T-helper 2 cell (primary cell): ENCODE measurements around the gene TPCN2.

Experiments
- DNase-seq, 5 experiments: peaks; one replicate each; pipeline versions ENCODE4 v3.0.0 to v3.0.0-alpha.2; 2012 to 2022

TPCN2 gene

DNA sequence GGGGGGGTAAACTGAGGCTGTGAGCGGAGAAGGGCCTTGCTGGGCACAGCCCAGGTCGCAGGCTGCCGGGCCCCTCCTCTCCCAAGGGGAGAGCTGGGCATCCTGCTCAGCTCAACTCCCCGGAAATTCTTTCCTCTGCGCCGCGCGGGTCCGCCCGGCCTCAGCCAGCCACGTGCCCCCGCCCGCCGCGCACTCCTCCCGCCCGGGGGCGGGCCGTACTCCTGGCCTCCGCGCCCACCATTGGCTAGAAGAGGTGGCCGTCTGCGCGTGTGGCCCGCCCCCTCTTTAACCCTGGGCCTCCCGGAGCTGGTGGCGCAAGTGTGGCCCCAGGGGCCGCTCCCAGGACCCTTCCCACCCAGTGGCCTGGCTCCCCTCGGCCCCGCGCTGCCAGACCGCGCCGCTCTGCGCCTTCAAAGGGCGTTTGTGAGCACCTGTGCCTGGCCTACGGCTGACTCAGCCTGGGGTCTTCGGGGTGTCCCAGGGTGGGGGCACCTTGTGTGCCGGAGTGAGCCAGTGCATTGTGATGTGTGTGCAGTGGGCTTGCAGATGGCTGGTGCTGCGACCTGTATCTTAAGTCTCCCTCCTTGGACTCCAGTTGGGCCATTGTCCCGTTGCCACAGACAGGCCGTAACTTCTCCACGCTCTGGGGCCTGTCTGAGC is 37.6 kb upstream of the TPCN2 start:
- DNase-seq: peak in 3 of 5 experiments; percentile 27 to 67 (median 33)

DNA sequence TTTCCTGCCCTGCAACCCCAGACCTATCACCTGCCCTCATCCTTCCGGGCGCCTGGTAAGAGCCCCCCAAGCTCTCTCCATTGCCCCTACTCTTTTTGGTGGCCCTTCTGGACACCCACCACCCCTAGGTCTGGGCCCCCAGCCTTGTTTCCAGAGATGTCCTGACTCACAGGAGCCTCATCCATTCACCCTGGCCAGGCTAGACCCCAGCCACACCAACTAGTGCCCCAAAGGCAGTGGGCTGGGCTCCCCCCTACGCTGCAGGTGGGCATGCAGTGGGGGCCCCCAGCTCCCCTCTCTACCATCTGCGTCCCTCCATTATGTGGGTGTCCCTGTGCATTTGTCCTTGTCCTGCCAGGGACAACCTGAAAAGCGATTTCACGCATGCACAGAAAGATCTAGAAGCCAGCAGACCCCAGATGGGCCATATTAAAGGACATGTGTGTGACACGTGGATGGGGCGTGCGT is 37.1 kb upstream of the TPCN2 start:
- DNase-seq: no peak

DNA sequence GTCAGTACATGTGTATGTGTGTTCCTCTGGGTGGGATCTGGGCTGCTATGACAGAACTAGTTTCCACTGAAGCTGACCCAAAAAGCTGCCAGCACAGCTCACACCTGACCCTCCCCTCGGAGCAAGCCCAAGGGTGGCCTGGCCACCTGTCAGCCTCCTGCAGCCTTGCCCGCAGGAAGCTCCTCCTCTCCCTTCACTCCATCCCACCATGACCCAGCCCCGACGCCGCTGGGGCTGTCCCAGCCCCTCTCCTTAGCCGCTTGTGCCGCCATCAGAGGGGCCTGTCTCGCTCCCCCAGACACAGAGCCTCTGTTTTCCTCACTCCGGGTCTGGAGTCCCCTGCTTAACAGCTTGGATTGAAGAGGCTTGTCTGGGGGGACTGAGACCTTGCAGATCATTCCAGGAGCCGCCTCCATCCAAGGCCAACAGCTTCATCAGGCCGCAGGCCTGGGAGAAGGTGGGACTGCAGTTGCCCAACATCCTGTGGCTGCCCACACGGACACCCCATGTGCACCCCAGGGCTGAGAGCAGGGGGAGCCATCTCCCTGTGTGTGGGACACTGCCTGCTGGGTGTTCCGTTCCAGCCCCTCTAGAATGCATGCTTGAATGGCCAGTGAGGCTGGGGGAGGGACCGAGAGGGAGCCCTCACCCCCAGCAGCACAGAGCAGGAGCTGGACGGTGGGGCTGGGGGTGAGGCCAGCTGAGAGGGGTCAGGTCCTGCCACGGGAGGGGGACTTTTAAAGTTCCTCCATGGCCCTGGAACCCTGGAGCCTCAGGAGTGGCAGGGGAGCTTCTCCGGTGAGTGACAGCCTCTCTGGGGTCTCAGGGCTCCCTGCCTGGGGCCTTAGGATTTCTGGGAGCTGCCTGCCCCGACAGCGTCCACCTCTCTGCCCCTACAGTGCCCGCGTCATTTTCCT is 36.4 kb upstream of the TPCN2 start:
- DNase-seq: no peak

DNA sequence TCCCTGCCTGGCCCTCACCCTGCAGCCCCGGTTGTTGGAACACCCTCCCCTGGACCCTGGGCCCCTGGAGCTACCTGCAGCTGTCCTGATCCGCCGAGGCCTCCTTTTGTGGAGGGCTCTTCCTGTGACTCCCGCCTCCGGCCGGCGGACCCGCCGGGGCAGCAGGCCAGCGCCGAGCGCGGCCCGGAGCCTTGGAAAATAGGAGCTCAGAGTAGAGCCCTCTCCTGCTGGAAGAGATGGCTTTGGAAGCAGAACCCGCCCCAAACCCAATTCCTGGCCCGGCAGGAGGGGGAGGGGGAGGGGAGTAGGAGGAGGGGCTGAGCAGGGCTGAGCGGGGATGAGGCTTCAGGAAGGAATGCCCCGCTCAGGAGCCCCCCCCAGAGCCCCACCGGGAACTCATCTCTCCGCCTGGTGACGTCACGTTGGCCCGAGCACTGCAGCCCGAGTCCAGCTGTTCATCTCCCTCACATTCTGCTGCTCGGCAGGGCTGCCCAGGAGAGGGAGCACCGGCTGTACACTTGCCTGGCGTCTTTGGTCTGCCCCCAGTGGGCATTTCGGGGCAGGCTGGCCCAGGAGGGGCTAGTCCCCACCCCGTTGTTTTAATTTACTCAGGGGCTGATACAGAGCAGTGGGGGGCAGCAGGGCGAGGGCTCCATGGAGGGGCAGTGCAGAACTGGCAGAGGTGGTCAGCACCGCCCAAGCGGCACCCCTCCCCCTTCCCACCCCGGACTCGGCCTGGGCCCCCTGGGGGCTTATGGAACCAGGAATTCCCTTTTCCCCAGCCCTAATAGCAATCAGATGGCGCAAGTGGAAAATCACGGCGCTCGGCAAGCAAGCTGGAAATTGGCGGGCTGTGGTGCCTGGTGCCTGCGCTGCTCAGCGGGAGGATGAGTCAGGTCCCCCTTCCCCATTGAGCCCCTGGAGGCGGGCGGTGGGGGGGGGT is 35.5 kb upstream of the TPCN2 start, which contains the start of gene MRGPRF:
Gene MRGPRF, minus strand, starts transcription at position 238 of the 943 bp plus-strand sequence. CDS start 3,345 bp downstream, outside the sequence.
- peak in 1 of 5 experiments; percentile 13 for DNase-seq

GRCh38 chr11:69014084-69014851 is 34.5 kb upstream of the TPCN2 start:
- no peak for DNase-seq

DNA sequence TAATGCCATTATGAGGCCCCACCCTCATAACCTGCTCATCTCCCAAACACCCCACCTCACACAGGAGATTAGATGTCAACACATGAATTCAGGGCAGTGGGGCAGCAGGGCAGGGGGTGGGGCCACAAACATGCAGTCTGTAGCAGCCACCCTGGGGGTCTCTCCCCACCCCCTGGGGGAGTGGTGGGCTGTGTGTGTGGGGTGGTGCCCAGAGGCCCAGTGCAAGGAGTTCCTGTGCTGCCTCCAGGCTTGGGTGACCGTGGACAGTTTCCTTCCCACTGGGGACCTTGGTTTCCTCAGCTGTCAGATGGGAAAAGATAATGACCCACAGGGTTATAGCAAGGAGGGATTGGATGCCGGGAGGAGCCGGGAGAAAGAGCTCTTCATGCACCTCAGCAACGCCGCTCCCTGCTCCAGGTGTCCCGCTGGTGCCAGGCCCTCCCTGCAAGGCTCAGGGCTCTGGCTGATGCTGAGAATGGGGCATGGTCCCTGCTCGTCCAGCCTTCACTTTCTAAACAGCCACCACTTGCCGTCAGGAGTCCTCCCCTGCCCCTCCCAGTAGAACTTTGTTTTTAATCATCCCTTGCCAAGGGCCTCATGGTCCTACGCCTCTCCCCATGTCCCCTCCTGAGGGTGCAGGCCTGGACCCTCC is 33.7 kb upstream of the TPCN2 start:
- no peak for DNase-seq

DNA sequence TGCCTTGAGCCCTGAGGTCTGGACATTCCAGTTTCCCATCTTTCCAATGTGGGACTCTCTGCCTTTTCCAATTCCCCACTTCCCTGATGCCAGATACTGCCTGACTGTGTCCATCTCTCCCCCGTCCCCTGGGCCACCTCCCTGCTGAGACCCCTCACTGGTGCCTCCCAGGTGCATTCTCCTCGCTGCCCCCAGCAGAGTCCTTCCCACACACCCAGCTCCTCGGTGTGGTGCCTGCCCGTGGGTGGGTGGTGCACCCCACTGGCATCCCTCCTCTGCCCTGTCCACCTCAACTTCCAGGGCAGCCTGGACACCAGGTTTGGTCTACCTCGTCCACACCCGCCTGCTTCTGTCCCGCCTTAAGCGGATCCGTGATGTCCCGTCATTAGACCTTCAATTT is 30.8 kb upstream of the TPCN2 start:
- DNase-seq: no peak

- no peak for DNase-seq
Measured at GRCh38 chr11:69018924-69019323, 29.8 kb upstream of the TPCN2 start.

DNA sequence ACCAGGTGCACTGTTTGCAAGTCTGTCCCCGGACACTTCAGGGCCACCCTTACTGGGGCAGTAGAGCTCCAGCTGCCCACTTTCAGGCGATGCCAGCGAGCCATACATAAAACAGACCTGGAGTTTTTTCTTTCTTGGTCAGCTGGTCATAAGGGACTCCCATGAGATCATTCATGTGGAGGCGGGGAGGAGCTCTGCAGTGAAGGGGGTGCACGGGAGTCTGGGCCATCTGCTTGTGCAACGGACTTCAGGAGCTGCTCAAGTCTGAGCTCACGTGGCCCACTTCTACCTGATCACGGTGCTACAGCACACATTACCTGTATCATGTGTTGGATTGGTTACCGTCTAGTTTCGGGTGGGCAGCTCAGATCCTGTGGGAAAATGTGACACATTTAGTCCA is 26.5 kb upstream of the TPCN2 start:
- no peak for DNase-seq

- no peak for DNase-seq
Measured at GRCh38 chr11:69024509-69024908, 24.2 kb upstream of the TPCN2 start.

- no peak for DNase-seq
Measured at GRCh38 chr11:69027704-69028372, 20.9 kb upstream of the TPCN2 start.

GRCh38 chr11:69030301-69030700 is 18.4 kb upstream of the TPCN2 start:
- DNase-seq: no peak

GRCh38 chr11:69032833-69033232 is 15.9 kb upstream of the TPCN2 start:
- no peak for DNase-seq

- no peak for DNase-seq
Measured at GRCh38 chr11:69033431-69033830, 15.3 kb upstream of the TPCN2 start.

DNA sequence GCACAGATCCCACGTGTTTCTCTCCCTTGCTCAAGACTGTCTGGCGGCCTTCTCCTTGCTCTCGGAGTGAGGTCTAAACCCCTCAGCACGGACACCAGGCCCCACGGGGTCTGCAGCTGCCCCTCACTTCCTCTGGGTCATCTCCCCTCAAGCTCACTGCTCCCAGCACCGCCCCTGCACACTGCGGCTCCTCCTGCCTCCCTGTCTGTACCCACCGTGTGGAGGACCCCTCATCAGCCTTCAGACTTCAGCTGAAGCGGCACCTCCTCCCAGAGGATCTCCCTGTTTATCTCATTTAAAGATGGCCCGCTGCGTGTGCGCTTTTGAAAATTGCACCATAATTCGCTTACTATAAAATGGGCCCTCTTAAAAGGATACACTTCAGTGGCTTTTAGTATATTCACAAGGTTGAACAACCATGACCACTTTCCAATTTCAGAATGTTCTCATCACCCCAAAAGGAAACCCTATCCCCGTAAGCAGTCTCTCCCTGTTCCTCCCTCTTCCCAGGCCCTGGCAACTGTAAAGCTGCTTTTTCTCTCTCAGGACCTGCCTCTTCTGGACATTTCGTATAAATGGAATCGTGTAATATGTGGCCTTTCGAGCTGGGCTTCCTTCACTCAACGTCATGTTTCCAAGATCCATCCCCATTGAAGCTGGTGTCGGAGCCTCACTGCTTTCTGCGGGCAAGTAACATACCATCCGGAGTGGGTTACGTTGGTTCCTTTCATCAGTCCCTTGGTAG is 14.4 kb upstream of the TPCN2 start:
- DNase-seq: no peak

DNA sequence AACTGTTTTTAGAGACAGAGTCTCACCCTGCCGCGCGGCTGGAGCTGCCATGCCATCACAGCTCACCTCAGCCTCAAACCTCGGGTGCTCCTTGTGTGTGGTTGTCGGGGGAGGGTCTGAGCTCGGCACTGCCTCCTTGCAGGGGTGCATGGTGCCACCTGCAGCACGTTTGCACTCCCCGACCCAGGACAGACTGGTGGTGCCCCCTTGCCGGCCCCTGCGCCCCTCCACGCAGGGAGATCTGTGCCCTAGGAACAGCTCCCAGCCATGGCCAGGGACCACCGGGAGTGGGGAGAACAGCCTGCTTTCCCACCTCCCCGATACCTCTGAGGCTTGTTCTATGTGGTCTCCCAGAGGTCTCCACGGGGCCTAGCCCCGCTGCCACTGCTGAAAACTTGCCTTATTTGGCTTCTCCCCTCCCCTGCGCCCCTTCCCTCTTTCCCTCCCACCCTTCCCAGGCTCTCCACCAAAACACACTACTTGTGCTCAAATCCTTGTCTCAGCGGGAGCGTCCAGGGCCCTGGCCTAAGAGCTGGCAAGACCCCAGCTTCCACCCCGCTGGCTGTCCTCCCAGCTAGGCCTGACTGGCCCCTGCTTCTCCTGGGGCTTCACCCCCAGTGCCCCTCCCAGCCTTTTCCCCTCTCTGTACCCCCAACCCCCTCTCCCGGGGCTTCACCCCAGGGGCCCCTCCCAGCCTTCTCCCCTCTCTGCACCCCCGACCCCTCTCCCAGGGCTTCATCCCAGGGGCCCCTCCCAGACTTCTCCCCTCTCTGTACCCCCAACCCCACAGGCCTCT is 13.4 kb upstream of the TPCN2 start:
- DNase-seq: no peak

DNA sequence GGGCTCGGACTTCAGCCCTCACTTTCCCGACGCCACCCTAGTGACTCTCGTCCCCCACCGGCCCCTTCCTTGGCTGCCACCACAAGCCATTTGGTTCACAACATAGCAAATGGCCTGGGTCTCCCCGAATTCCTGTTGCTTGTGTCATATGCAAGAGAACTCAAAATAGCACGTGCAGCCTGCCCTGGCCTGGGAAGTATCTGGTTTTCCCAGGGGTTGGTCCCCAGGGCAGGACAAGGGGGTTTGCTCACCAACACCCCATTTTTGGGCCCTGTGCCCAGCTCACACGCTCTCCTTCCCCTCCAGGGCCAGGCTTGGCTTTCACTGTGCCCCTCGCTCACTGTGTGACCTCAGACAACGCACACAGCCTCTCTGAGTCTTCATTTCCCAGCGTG is 12.8 kb upstream of the TPCN2 start:
- DNase-seq: no peak

DNA sequence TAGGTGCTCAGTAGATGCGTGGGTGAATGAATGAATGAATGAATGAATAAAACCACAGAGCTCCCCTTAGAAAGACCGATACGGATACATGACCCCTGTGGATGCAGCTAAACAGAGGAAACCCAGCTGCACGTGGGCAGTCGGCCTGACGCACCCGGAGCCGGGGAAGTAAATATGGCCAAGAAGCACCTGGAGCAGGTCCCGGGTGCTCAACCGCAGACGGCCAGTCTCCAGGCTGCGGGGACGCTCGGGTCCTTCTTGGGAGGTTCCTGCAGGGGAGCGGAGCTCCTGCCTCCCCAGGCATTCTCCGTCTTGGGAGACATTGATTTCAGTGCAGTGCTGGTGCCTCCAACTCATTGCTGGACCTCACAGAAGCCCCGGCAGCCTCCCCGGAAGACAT is 11.7 kb upstream of the TPCN2 start:
- DNase-seq: no peak

GRCh38 chr11:69037544-69037943 is 11.2 kb upstream of the TPCN2 start:
- no peak for DNase-seq
